Right atrium auricular region (tissue), 2 donors: ENCODE results near the gene SEC31B. TPM values are rescaled to one million over a fixed set of nuclear protein-coding genes. Genes with fewer than 3 reads are reported as not detected.

Source experiments
- DNase-seq: peaks from one replicate; pipeline ENCODE4 v3.0.0-alpha.2; 2019; ENCODE audit warnings: low spot score
- H3K27ac ChIP-seq, 2 donors: fragments of 200-600 bp; sonication (generic); 1 replicate in 1 of 2; 2 replicates in 1 of 2; pipeline ENCODE4 v1.5.1; 2016 to 2019
- H3K27me3 ChIP-seq, 2 donors: fragments of 200-600 bp; sonication (generic); one replicate each; pipeline versions ENCODE4 v1.5.1 to v1.6.0; 2017 to 2019
- H3K36me3 ChIP-seq: fragments of 200-600 bp; sonication (generic); one replicate; pipeline ENCODE4 v1.5.1; 2016
- H3K4me1 ChIP-seq, 2 donors: fragments of 200-600 bp; sonication (generic); one replicate each; pipeline versions ENCODE4 v1.5.1 to v1.6.0; 2017 to 2019
- H3K4me3 ChIP-seq, 2 donors: fragments of 200-600 bp; sonication (generic); 1 replicate in 1 of 2; 2 replicates in 1 of 2; pipeline ENCODE4 v1.5.1; 2017 to 2019; ENCODE audit warnings: mild to moderate bottlenecking in 1 of 2, moderate library complexity in 1 of 2
- H3K9me3 ChIP-seq, 2 donors: fragments of 200-600 bp; sonication (generic); one replicate each; pipeline ENCODE4 v1.5.1; 2019
- CTCF ChIP-seq, 2 donors: fragments of 200-600 bp; sonication (generic); IDR thresholded peaks; one replicate each; pipeline ENCODE4 v1.5.1; 2019; ENCODE audit warnings: antibody characterized with exemption in 2 of 2
- total RNA-seq, 2 donors: library from RNA; depleted of rRNA; stranded (reverse); fragments of >200 nt; gene quantifications; one replicate each; pipeline ENCODE4 v1.1.0, GENCODE V29; 2016

Gene SEC31B
- total RNA-seq, 2 donors from 2014 or later, result 2.0 to 4.5 TPM

GRCh38 chr10:100553929-100554328, 34.3 kb upstream of the SEC31B start:
- H3K9me3 ChIP-seq, result no peaks in the 10 kb centered on the region
- H3K4me3 ChIP-seq, result no peak overlapping the region
- no peak for DNase-seq
- TF ChIP-seq CTCF (IDR thresholded peaks at IDR 0.05), result no peak
- H3K36me3 ChIP-seq, result peaks cover 9% of the 10 kb centered on the region
- H3K27me3 ChIP-seq, result no peaks in the 10 kb centered on the region
- H3K4me1 ChIP-seq, result no peaks in the 10 kb centered on the region
- no peak overlapping the region for H3K27ac ChIP-seq

GRCh38 chr10:100551738-100552137, 32.1 kb upstream of the SEC31B start:
- no peak for TF ChIP-seq CTCF (IDR thresholded peaks at IDR 0.05)
- Histone ChIP-seq H3K27me3 (no peaks in the 10 kb centered on the region), H3K9me3 (no peaks in the 10 kb centered on the region), H3K4me1 (no peaks in the 10 kb centered on the region), H3K27ac (no peak overlapping the region), H3K36me3 (peaks cover 31% of the 10 kb centered on the region), H3K4me3 (no peak overlapping the region)
- no peak for DNase-seq

- H3K4me3 ChIP-seq, result no peak overlapping the region
- H3K27ac ChIP-seq, result no peak overlapping the region
- H3K9me3 ChIP-seq, result no peaks in the 10 kb centered on the region
- no peak for TF ChIP-seq CTCF (IDR thresholded peaks at IDR 0.05)
- peaks cover 36% of the 10 kb centered on the region for H3K36me3 ChIP-seq
- no peak for DNase-seq
- H3K27me3 ChIP-seq, result no peaks in the 10 kb centered on the region
- no peaks in the 10 kb centered on the region for H3K4me1 ChIP-seq
Measured at GRCh38 chr10:100551196-100551595, 31.5 kb upstream of the SEC31B start.

GRCh38 chr10:100544950-100545349, 25.3 kb upstream of the SEC31B start:
- Histone ChIP-seq H3K27me3 (no peaks in the 10 kb centered on the region), H3K4me1 (no peaks in the 10 kb centered on the region), H3K9me3 (no peaks in the 10 kb centered on the region), H3K36me3 (peaks cover 93% of the 10 kb centered on the region), H3K4me3 (no peak overlapping the region), H3K27ac (no peak overlapping the region)
- no peak for DNase-seq
- TF ChIP-seq CTCF (IDR thresholded peaks at IDR 0.05), result no peak

GRCh38 chr10:100537475-100537874, 17.8 kb upstream of the SEC31B start:
- H3K27ac ChIP-seq, result no peak overlapping the region
- no peaks in the 10 kb centered on the region for H3K27me3 ChIP-seq
- no peak for TF ChIP-seq CTCF (IDR thresholded peaks at IDR 0.05)
- no peak overlapping the region for H3K4me3 ChIP-seq
- H3K36me3 ChIP-seq, result peaks cover 35% of the 10 kb centered on the region
- H3K4me1 ChIP-seq, result peaks cover 0 to 26% of the 10 kb centered on the region in 2 donors
- no peaks in the 10 kb centered on the region for H3K9me3 ChIP-seq
- no peak for DNase-seq

- DNase-seq, result peak; percentile 90
- peak; percentile 91 to 97 for TF ChIP-seq CTCF (IDR thresholded peaks at IDR 0.05)
- Histone ChIP-seq H3K4me3 (peak within 1 kb of the TSS; percentile 65 to 72), H3K9me3 (no peaks in the 10 kb centered on the region), H3K27ac (peak within 1 kb of the TSS; percentile 70 to 73), H3K4me1 (peaks cover 0 to 26% of the 10 kb centered on the region in 2 donors), H3K36me3 (peaks cover 18% of the 10 kb centered on the region), H3K27me3 (no peaks in the 10 kb centered on the region)
Measured at GRCh38 chr10:100535715-100536353, 16.2 kb upstream of the SEC31B start, which contains the start of gene HIF1AN. TSS of gene HIF1AN (plus strand) at chr10:100535943. CDS start at chr10:100535959, 16 bp downstream.
